ENCODE data around the gene PTBP2. TPM values are rescaled to one million over a fixed set of nuclear protein-coding genes. Genes with fewer than 3 reads are reported as not detected.

Gene PTBP2
- total RNA-seq, 4 donors from 2014 or later = 35.8 to 87.1 (median 71.7) TPM

DNA sequence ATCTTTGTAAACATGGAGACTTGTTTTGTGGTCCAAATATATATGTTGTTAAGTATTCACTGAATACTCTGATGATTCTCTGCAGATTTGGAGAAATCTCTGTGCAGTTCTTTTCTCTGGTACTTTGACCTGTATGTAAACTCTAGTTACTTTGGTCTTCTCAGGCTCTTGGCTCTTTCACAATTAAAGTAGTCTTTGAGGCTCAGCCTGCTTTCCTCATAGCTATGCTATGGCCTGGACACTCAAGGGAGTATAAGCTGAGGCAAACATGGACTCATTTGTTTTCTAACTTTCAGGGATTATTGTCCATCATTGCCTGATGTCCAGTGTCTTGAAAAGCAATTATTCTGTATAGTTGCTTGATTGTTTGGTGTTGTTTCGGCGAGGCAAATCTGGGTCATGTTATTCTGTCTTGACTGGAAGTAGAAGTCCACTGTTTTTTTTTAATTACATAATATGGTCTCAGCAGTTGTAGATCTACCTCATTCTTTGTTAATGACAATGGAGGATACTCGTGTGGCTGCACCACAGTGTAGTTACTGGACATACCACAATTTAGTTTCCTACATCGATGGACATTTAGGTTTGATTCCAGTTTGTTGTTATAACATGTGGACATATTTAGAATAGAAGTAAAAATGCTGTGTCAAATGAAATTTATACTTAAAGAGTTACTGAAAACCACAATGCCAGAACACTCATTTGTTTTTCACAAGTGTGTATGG, 9.2 kb downstream of the PTBP2 start:
- TF ChIP-seq, protein P1, sequence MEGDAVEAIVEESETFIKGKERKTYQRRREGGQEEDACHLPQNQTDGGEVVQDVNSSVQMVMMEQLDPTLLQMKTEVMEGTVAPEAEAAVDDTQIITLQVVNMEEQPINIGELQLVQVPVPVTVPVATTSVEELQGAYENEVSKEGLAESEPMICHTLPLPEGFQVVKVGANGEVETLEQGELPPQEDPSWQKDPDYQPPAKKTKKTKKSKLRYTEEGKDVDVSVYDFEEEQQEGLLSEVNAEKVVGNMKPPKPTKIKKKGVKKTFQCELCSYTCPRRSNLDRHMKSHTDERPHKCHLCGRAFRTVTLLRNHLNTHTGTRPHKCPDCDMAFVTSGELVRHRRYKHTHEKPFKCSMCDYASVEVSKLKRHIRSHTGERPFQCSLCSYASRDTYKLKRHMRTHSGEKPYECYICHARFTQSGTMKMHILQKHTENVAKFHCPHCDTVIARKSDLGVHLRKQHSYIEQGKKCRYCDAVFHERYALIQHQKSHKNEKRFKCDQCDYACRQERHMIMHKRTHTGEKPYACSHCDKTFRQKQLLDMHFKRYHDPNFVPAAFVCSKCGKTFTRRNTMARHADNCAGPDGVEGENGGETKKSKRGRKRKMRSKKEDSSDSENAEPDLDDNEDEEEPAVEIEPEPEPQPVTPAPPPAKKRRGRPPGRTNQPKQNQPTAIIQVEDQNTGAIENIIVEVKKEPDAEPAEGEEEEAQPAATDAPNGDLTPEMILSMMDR (IDR thresholded peaks at IDR 0.05; ENCODE audit: low read depth) = no peak

DNA sequence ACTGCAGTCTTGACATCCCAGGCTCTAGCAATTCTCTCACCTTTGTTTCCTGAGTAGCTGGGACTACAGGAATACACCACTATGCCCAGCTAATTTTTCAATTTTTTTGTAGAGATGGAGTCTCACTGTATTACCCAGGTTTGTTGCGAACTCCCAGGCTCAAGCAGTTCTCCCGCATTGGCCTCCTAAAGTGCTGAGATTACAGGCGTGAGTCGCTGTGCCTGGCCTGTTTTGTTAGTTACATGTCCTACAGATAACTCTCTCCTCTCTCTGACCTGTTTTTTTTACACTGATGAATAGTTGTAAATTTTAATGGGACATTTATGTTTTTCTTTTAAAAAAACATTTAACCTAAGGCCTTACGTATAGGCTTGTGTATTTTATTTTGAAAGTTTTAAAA, 19.8 kb downstream of the PTBP2 start:
- TF ChIP-seq, protein P1 (IDR thresholded peaks at IDR 0.05; ENCODE audit: low read depth) = no peak

DNA sequence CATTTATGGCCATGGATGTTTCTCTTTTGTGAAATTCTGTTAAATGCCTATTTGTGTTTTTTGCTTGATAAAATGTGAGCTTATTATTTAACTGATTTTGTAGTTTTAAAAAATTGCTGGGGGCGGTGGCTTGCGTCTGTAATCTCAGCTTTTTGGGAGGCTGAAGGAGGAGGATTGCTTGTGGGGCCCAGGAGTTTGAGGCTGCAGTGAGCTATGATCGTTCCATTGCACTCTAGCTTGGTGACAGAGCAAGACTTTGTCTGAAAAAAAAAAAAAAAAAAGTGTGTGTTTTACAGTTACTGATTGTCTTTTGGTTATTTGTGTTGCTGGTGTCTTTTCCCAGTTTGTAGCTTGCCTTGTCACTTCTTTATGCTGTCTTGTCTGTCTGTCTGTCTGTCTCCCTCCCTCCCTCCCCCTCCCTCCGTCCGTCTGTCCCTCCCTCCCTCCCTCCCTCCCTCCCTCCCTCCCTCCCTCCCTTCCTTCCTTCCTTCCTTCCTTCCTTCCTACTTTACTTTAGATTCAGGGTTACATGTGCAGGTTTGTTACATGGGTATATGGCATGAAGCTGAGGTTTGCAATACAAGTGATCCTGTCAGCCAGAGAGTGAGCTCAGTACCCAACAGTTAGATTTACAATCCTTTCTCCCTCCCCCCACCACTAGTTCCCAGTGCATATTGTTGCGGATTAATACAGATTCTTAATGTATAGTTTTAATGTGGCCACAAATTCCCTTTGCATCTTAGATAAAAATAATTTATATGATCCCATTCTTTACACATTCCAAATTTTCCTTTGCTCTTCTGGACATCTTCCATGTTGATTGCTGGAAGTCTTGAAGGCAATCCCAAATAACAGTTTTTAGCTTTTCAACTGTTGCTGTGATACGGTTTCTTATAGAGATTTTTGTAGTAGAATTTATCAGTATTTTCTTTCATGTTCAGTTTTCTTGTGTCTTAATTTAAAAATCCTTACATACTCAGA, 25.1 kb downstream of the PTBP2 start:
- TF ChIP-seq, protein P1 (IDR thresholded peaks at IDR 0.05; ENCODE audit: low read depth) = no peak

DNA sequence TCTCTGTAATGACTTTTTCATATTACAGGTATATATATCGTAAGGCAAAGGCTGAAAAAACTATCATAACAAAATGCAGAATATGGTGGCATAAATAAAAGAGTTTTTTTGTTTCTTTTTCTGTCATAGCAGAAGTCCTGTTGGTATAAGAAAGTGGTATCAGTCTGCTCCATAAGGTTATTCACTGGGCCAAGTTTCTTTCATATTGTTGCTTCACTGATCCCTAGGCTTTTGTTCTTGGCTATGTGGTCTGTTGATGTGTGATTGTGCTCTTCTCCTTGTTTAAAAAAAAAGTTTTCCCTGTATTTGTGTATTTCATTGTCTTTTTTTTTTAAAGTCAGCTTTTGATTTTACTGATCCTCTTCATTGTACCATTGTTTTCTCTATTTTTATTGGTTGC, 26.0 kb downstream of the PTBP2 start:
- TF ChIP-seq, protein P1 (IDR thresholded peaks at IDR 0.05; ENCODE audit: low read depth) = no peak

DNA sequence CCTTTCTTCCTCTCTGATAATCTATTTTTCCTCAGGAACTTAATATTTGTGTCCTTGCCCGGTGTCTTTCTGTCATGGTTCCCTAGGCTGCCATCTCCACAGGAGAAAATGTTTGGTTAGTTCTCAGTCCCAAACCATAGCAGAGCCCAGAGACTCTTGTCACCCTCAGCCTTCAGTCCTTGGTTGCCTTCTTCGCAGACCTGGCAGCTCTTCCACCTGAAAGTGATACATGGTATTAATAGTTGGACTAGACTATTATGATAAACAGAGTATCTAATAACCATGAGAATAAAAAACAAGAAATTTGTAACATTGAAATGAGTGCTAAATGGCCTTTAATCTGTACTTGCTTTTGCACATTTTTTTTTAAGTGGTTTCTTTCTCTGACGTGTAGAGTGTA, 26.5 kb downstream of the PTBP2 start:
- TF ChIP-seq, protein P1 (IDR thresholded peaks at IDR 0.05; ENCODE audit: low read depth) = no peak

DNA sequence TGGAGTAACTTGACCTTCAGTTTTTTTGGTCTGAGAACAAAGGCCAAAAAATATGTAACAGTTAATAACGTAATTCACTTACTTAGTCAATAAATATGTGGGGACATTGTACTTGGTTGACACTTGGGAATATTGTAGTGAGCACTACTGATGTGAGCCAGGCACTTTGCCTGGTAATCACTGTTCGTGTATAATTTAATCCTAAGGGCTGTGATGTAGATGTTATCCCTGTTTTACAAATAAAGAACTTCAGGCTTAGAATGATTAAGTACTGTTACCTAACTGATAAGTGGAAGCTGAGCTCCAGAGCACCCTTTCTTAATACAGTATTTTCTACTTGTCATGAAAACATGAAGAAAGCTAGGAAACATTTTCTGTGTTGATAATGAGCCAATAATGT, 28.0 kb downstream of the PTBP2 start:
- TF ChIP-seq, protein P1 (IDR thresholded peaks at IDR 0.05; ENCODE audit: low read depth) = no peak

DNA sequence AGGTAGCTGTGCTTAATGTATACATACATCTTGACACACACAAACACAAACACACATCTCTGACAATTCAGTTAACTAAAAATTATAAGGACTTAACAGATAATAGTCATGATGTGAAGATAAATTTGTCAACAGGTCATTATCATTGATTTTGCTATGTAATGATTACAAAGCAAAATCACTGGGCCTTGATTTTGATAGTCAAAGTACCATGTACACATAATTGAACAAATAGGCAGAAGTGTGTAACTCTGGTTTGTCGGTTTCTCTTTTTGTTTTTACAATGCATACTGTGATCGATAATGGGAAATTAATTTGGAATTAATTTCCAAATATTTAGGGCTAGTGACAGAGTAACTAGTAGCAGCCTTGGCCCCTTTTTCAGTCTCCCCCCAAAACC, 30.8 kb downstream of the PTBP2 start:
- TF ChIP-seq, protein P1 (IDR thresholded peaks at IDR 0.05; ENCODE audit: low read depth) = no peak

Data from subcutaneous adipose tissue (tissue), 4 donors.